ENCODE data around the gene NR5A1.

The NR5A1 gene

DNA sequence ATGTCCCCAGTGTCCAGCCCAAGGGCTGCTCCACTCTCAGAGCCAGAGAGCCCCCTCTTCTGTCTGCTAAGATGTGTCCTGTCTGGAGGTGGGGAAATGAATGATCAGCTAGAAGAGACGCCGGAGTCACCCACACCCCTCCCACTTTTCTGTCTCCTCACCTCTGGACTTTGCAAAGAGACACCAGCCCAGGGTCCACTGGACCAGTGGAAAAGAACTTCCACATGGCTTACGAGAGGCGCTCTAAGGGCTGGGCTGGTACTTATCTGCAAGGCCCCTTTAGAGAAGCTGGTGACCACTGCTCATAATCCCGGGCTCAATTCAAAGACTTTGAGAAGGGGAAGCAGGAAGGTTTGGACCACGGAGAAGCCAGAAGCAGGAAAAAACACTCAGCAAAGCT lies 9.2 kb downstream of the NR5A1 start:
- no peak for DNase-seq

- DNase-seq, result no peak
Measured at GRCh38 chr9:124497441-124497840, 9.8 kb downstream of the NR5A1 start.

- DNase-seq, result no peak
Measured at GRCh38 chr9:124496463-124496862, 10.7 kb downstream of the NR5A1 start.

DNA sequence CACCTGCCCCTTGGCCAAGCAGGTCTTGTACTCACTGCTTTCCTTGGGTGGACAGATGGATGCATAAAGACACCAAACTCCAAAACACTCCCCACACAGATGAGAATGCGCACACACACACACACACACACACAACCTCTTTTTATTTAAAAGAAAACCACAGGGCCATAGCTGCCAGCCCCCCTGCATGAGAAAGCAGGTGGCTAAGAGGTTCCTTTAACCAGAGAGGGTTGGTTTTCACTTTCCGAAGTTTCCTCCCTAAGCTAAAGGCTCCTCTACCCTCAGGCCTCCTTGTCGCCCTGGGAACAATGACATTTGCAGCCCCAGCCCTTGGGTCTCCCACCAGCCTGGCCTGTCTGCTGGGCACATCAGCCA lies 11.1 kb downstream of the NR5A1 start:
- no peak for DNase-seq

DNA sequence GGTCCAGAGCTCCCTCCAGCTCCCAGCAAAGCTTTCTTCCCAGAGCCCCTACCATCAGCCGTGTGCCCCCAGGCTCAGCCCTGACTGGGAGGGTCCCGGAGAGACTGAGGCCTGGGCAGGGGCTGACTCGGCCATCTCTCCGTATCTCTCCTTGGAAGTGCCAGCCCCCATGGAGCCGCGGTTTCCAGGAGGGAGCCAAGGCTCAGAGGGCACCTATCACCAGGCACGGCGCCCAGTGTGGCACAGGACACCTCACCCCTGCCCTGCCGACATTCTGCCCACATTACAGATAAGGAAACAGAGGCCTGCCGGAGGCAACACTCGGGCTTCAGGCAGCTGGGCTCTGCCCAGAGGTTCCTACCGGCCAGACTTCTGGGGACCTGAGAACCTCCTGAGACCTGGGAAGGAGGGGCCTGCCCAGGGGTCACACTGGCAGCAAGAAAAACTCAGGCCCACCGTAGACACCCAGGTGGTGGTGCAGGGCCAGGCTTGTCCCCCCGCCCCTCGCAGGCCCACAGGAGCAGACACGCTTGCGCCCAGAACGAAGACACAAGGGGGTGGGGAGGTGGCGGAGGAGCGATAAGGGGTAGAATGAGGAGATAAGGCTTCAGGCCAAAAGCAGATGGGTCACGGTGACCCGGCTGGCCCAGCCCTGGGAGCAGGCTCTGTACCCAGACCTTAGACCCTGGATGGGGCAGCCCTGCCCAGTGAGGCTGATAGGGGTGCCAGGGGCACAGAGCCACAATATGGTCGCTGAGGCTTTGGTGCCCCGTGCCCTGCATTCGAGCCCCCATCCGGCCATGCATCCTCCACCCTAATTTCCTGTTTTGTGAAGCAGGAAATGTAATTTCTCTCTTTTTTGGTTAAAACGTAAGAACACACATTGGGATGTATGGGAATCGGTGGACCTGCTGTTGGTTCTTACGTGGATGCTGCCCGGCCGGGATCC lies 11.8 kb downstream of the NR5A1 start:
- DNase-seq, result no peak

DNA sequence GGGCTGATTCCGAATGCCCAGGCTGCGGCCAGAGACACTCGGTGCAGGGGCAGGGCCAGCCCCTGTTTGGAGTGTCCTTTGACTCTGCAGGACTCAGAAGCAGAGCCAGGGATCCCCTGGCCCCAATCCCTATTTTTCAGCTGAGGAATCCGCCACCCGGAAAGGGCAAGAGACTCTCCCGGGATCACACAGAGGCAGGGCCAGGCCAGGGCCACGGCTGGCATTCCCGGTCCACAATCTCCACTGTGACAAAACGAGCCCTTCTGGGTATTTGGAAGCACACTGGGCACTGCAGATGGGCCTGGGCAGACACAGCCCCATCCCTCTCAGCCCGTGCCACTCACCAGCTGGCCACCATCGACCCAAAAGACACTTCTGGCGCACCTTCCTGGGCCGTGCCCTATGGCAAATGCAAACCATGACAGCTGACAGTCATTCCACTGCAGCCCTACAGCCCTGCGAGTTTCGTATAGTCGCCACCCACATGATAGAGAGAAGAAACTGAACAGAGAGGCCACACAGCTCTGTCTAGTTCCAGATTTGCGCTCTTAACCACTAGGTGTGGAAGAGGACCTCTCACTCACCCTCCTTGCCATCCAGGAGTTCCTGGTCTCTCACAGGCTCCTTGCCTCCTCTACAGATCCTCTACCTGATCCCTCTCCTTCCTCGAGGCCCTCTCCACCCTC lies 13.3 kb downstream of the NR5A1 start:
- no peak for DNase-seq

DNA sequence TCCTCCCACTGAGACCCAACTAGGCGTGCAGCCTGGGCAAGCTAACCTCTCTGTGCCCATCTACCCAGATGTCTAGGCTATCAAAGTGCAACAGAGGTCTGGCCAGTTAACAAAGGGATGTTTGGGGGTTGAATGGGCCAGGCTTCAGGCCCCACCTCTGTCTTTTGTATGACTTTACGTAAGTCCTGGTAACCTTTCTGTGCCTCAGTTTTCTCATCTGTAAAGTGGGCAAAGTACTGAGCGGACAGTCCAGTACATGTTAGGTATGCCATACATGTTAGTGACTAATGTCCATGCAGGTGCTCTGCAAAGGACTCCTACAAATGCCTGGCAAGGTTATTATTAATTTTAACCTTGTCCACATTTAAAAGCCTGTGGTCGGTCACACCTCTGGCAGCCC lies 14.0 kb downstream of the NR5A1 start:
- DNase-seq, result no peak

- DNase-seq, result no peak
Measured at GRCh38 chr9:124492818-124493217, 14.4 kb downstream of the NR5A1 start.

DNA sequence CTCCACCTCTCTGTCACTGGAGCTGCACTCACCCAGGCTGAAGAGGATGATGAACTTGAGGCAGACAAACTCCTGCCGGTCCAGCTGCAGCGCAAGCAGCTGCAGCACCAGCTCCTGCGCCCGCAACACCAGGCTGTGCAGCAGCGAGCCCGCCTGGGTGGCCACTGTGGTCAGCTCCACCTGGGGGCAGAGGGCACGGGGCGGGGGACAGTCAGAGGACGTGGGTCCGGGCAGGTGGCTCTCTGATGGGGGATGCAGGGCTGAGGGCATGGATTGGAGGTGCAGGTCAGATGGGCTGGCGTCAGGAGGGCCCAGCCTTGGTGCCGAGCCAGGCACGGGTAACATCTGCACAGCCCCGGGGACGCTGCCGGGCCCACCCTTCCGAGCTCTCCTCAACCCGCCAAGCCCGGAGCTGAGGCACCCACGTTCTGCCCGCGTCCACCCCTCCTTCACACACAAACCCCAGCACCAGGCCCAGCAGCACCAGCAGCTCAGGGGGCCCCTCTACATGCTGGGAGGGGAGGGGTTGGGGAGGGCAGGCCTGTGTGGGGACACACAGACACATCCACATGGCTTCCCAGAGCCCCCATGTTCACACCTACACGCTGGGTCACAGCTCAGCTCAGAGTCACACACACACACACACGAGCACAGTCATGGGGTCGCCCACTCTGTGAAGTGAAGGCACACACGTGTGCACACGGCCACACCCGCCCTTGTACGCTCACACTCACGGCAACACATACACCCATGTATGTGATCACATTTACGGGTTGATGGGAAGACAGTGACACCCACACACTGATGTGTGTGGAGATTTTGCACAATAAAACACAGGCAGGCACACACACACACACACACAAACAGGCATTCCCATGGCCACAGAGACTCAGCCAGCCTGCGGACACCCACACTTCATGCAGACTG lies 15.9 kb downstream of the NR5A1 start:
- DNase-seq, result no peak

DNA sequence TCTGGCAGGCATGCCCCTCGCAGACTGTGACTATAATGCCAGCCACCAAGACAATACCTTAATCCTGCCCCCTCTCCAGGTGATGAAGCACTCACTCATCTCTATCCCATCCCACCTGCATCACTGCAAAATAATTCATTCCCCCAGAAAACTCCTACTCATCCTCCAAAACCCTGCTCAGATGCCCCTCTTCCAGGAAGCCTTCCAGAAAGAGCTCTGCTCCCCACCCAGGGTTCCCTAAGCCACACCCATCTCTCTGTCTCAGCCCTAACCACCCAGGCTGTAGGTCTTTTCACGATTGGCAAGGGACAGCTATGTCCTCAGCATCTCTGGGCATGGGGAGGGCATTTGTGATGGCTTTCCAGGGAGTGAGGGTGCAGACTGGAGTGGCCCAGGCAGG lies 17.2 kb downstream of the NR5A1 start:
- DNase-seq, result no peak

- no peak for DNase-seq
Measured at GRCh38 chr9:124489222-124489621, 18.0 kb downstream of the NR5A1 start.

- DNase-seq, result no peak
Measured at GRCh38 chr9:124488641-124489210, 18.5 kb downstream of the NR5A1 start.

GRCh38 chr9:124487260-124488182 lies 19.7 kb downstream of the NR5A1 start:
- DNase-seq, result no peak

- no peak for DNase-seq
Measured at GRCh38 chr9:124486778-124487259, 20.4 kb downstream of the NR5A1 start.

- no peak for DNase-seq
Measured at GRCh38 chr9:124485936-124486335, 21.3 kb downstream of the NR5A1 start.

DNA sequence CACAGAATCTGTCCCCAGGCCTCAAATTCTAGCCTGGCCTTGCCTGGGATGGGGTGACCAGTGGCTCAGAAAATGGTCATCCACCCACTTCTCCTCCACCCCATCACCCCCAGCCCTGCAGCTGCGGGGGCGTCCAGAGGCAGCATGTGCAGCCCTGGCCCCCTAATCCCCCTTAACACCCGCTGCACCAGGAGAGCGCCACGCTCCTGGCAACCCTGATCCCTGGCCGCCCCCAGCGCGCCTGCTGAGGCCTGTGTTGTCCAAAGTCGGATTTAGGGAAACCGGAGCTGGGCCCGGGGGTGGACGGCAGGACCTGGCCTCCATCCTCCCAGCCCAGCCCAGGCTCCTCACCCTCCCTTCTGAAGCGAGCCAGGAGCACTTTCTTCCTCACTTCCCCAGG lies 22.0 kb downstream of the NR5A1 start:
- DNase-seq, result no peak

DNA sequence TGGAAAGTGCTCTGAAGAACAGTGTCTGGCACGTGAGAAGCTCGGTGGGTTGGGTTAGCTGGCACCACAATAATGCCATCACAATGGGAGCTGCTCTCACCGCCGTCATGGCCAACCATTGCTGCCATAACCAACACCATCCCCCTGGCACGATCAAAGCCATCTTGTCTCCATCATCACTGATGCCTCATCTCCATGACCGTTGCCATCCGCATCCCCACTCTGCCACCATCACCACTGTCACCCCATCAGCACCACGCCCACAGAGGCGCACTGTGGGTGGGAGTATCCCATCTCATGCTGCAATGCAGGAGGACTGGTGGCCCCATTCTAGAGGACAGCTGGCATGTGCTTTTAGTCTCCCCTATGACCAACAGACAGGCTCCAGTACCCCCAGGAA lies 23.7 kb downstream of the NR5A1 start:
- DNase-seq, result no peak

GRCh38 chr9:124482431-124483031 lies 24.7 kb downstream of the NR5A1 start:
- no peak for DNase-seq

DNA sequence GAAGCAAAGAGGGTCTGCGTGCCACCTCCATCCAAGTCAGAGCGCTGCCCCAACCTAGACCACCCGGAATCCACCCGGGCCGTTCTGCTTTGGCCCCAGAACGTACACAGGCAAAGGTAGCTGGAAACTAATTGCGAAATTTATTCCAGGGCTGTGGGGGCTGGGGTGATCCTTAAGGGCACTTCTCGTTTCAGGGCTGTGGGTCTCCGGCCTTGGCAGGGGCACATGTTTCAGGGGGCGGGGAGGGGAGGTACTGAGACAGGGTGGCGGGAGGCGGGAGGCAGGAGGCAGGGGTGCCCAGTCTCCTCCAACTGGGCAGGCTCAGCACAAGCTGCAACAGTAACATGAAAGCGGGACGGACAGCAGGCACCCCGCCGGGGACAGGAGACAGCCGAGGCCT lies 26.1 kb downstream of the NR5A1 start:
- no peak for DNase-seq

DNA sequence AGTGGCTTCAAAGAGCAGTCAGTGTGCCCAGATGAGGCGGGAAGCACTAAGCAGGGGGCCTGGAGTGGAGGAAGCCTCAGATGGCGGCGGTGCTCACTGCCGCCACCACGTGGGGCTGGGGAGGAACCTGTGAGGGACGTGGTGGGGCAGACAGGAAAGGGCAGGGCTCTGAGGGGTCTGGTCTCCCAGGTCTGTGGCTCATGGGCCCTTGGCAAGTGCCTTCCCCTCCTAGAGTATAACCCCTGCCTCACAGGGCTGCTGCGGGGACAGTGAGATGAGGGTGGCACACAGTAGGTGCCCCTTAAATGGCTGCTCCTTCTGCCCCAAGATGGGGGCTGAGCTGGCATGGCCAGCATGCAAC lies 26.6 kb downstream of the NR5A1 start:
- DNase-seq, result no peak

DNA sequence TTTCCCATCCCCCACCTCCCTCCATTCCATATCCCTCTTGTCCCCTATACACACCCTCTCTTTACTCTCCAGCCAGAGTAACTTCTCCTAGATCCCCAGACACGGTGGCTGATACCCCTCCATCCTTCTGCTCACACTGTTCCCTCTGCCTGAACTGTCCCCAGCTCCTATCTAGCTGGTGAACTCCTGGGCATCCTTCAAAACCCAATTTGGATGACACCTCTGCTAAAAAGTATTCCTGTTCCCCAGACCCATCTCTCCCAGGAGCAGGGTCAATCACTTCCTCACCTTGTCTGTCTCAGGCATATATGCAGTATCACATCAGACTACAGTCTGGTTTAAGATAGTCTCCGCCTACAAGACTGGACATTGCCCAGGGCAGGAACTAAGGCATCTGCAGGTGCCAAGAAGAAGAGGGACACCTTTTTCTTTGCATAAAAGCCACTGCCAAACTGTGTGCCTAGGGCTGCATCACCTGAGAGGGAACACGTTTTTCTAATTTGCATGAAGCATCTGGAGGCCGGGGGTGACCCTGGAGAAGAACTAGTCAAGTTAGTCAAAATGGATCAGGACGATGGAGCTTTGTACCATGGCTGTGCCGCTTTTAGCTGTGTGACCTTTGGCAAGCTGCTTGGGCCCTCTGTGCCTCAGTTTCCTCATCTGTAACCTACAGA lies 27.1 kb downstream of the NR5A1 start:
- DNase-seq, result no peak
